Ishikawa (cell line): ENCODE measurements around the gene MAP6.

ENCODE experiments used
- CEBPB ChIP-seq: IDR thresholded peaks from 2 replicates; pipeline ENCODE4 v1.6.1; 2012
- CREB1 ChIP-seq: IDR thresholded peaks from 2 replicates; pipeline ENCODE4 v1.6.1; 2012; ENCODE audit warnings: low read depth
- EGR1 ChIP-seq: IDR thresholded peaks from 2 replicates; pipeline ENCODE4 v1.6.1; 2012
- EP300 ChIP-seq: IDR thresholded peaks from 2 replicates; pipeline ENCODE4 v1.6.1; 2012; ENCODE audit warnings: borderline replicate concordance
- FOXM1 ChIP-seq: IDR thresholded peaks from 2 replicates; pipeline ENCODE4 v1.6.1; 2012; ENCODE audit warnings: low read depth, borderline replicate concordance
- NFIC ChIP-seq: IDR thresholded peaks from 2 replicates; pipeline ENCODE4 v1.6.1; 2012
- RAD21 ChIP-seq: IDR thresholded peaks from 2 replicates; pipeline ENCODE4 v1.6.1; 2012; ENCODE audit warnings: low read depth
- TAF1 ChIP-seq: IDR thresholded peaks from 2 replicates; pipeline ENCODE4 v1.6.1; 2012; ENCODE audit warnings: low read depth, mild to moderate bottlenecking
- TCF12 ChIP-seq: IDR thresholded peaks from 2 replicates; pipeline ENCODE4 v1.6.1; 2012; ENCODE audit warnings: low read depth
- TEAD4 ChIP-seq: IDR thresholded peaks from 2 replicates; pipeline ENCODE4 v1.6.1; 2012
- YY1 ChIP-seq: IDR thresholded peaks from 2 replicates; pipeline ENCODE4 v1.6.1; 2012; ENCODE audit warnings: low read depth
- ZBTB7A ChIP-seq: IDR thresholded peaks from 2 replicates; pipeline ENCODE4 v1.6.1; 2012; ENCODE audit warnings: low read depth
- TF ChIP-seq, protein P1 (sequence below): IDR thresholded peaks from 2 replicates; pipeline ENCODE4 v1.6.1; 2012; ENCODE audit warnings: low read depth, mild to moderate bottlenecking
- TF ChIP-seq, protein P2 (sequence below): IDR thresholded peaks from 2 replicates; pipeline ENCODE4 v1.6.1; 2012
- TF ChIP-seq, protein P3 (sequence below): IDR thresholded peaks from 2 replicates; pipeline ENCODE4 v1.6.1; 2012

The MAP6 gene

DNA sequence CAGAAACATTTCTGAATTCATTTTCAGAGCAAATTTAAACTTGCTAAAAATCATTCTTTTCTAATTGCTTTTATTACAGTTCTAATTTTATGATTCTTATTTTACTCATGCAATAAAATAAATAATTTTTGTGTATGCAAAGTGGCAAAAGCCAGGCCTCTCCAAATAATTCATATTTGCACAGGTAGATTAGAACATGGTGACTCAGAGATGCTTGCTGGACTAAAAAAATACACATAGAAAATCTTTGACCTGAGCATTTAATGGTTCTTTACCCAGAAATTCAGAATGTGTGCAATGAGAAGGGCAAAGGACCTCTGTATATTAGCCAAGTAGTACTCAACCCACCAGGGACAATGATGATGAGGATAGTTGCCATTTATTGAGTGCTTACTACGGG is 15.3 kb downstream of the MAP6 start:
- TF ChIP-seq ZBTB7A, result no peak

DNA sequence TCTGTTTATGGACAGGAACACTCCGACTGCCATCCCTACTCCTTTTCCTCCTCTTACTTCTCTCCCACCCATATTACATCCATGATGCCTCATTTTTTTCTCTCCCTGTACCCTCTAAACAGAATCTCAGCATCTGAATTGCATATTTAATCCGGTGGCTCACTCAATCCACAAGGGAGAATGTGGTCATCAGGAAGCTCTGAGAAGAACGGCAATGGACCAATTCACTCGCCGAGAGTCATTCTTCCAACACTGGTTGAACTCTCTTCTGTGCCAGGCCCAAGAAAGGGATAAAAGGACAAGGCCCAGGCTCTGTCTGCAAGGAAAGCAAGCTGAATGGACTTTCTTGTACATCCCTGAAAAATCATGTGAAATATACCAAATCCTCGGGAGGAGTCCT is 15.9 kb downstream of the MAP6 start:
- TF ChIP-seq EP300 (no peak), TEAD4 (no peak), CREB1 (no peak), CEBPB (no peak), FOXM1 (no peak), TCF12 (no peak), TAF1 (no peak), NFIC (no peak), EGR1 (no peak), RAD21 (no peak)
- TF ChIP-seq, protein P1, sequence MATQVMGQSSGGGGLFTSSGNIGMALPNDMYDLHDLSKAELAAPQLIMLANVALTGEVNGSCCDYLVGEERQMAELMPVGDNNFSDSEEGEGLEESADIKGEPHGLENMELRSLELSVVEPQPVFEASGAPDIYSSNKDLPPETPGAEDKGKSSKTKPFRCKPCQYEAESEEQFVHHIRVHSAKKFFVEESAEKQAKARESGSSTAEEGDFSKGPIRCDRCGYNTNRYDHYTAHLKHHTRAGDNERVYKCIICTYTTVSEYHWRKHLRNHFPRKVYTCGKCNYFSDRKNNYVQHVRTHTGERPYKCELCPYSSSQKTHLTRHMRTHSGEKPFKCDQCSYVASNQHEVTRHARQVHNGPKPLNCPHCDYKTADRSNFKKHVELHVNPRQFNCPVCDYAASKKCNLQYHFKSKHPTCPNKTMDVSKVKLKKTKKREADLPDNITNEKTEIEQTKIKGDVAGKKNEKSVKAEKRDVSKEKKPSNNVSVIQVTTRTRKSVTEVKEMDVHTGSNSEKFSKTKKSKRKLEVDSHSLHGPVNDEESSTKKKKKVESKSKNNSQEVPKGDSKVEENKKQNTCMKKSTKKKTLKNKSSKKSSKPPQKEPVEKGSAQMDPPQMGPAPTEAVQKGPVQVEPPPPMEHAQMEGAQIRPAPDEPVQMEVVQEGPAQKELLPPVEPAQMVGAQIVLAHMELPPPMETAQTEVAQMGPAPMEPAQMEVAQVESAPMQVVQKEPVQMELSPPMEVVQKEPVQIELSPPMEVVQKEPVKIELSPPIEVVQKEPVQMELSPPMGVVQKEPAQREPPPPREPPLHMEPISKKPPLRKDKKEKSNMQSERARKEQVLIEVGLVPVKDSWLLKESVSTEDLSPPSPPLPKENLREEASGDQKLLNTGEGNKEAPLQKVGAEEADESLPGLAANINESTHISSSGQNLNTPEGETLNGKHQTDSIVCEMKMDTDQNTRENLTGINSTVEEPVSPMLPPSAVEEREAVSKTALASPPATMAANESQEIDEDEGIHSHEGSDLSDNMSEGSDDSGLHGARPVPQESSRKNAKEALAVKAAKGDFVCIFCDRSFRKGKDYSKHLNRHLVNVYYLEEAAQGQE, result no peak
- TF ChIP-seq, protein P2, sequence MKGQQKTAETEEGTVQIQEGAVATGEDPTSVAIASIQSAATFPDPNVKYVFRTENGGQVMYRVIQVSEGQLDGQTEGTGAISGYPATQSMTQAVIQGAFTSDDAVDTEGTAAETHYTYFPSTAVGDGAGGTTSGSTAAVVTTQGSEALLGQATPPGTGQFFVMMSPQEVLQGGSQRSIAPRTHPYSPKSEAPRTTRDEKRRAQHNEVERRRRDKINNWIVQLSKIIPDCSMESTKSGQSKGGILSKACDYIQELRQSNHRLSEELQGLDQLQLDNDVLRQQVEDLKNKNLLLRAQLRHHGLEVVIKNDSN, result no peak
- TF ChIP-seq, protein P3, sequence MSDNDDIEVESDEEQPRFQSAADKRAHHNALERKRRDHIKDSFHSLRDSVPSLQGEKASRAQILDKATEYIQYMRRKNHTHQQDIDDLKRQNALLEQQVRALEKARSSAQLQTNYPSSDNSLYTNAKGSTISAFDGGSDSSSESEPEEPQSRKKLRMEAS, result no peak

DNA sequence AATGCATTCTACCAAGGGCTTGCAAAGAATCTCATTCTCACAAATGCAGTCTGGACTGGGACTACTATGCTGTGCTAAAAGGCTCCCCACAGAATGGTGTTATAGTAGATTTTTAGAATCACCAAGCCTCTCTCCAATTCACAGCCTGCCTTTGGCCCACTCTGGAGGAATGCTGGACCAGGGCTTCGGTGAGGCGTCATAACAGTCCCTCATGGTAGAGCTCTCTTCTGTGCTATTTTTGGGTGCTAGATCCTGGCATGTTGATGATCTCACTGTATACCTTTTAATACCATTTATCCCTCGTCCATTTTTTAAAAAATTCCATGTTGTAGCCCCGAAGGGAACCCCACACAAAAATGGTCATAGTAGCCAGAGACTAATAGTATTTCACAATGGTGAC is 17.6 kb downstream of the MAP6 start:
- TF ChIP-seq RAD21 (no peak), TCF12 (no peak), NFIC (no peak), TEAD4 (no peak), FOXM1 (no peak), ZBTB7A (no peak), YY1 (no peak), EP300 (no peak), CREB1 (no peak), TAF1 (no peak), CEBPB (no peak), EGR1 (no peak)
- TF ChIP-seq, protein P2, result no peak
- TF ChIP-seq, protein P3, result no peak
- TF ChIP-seq, protein P1, result no peak

DNA sequence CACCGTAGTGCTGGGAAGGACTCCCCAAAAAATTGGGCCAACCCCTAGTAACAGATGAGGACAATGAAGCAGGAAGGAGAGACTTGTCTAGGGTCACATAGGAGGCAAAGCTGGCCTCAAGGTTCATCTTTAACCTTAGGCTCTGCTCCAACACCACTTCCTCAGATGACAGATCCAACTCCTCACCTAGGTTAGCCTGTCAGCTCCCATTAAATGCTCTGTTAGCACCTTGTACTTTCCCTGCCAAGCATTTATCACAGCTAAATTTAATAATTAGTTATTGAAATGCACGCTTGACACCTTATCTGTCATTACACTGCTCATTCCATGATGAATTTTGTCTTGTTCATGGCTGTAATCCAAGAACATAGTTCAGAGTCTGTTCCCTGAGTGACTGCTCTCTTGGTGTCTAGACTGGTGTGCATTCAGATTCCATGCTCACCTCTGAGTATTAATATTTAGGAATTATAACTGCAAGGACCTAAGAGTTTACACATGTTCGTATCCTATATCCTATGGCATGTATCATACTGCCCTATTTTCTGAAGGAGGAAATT is 18.6 kb downstream of the MAP6 start:
- no peak for TF ChIP-seq CEBPB
- TF ChIP-seq, protein P2, result no peak
- no peak for TF ChIP-seq NFIC
- no peak for TF ChIP-seq RAD21
- TF ChIP-seq EP300, result no peak
- TF ChIP-seq, protein P3, result no peak
- no peak for TF ChIP-seq TEAD4
- TF ChIP-seq, protein P1, result no peak
- TF ChIP-seq EGR1, result no peak
- TF ChIP-seq YY1, result no peak
- TF ChIP-seq CREB1, result no peak
- TF ChIP-seq TCF12, result no peak
- no peak for TF ChIP-seq ZBTB7A
- no peak for TF ChIP-seq TAF1
- no peak for TF ChIP-seq FOXM1
